HepG2 (cell line): ENCODE results near the gene GPS2. TPM values are rescaled to one million over a fixed set of nuclear protein-coding genes. Genes with fewer than 3 reads are reported as not detected.

Experiments
- ATM ChIP-seq: fragments of 450-650 bp; IDR thresholded peaks from 2 replicates; pipeline ENCODE4 v1.7.1; 2017; ENCODE audit warnings: mild to moderate bottlenecking, borderline replicate concordance
- GABPB1 ChIP-seq: IDR thresholded peaks from 2 replicates; pipeline ENCODE4 v1.6.1; 2016; ENCODE audit warnings: mild to moderate bottlenecking, missing genetic modification reagents, moderate library complexity, missing compliant biosample characterization
- MAFG ChIP-seq: sonication (generic); formaldehyde crosslinking; IDR thresholded peaks from 2 replicates; pipeline ENCODE4 v1.5.1; 2020; ENCODE audit warnings: mild to moderate bottlenecking, missing genetic modification reagents
- RAD51 ChIP-seq: fragments of 450-650 bp; IDR thresholded peaks from 2 replicates; pipeline ENCODE4 v1.6.1; 2016; ENCODE audit warnings: borderline replicate concordance
- SMARCE1 ChIP-seq: fragments of 450-650 bp; IDR thresholded peaks from 2 replicates; pipeline ENCODE4 v1.6.1; 2017; ENCODE audit warnings: borderline replicate concordance
- SOX5 ChIP-seq: IDR thresholded peaks from 2 replicates; pipeline ENCODE4 v1.6.1; 2016; ENCODE audit warnings: borderline replicate concordance
- TBX3 ChIP-seq: fragments of 450-650 bp; IDR thresholded peaks from 2 replicates; pipeline ENCODE4 v1.6.1; 2017; ENCODE audit warnings: antibody characterized with exemption, mild to moderate bottlenecking, inconsistent platforms, borderline replicate concordance
- ZNF101 ChIP-seq: sonication (generic); formaldehyde crosslinking; IDR thresholded peaks from 2 replicates; pipeline ENCODE4 v1.4.0; 2020; ENCODE audit warnings: mild to moderate bottlenecking, low read depth, missing genetic modification reagents, borderline replicate concordance
- ZNF569 ChIP-seq: sonication (generic); formaldehyde crosslinking; IDR thresholded peaks from 2 replicates; pipeline ENCODE4 v1.5.0; 2020; ENCODE audit warnings: mild to moderate bottlenecking, missing genetic modification reagents, moderate library complexity, borderline replicate concordance
- ZNF570 ChIP-seq: sonication (generic); formaldehyde crosslinking; IDR thresholded peaks from 2 replicates; pipeline ENCODE4 v1.4.0; 2020; ENCODE audit warnings: mild to moderate bottlenecking, missing genetic modification reagents, borderline replicate concordance
- ZNF773 ChIP-seq: sonication (generic); formaldehyde crosslinking; IDR thresholded peaks from 2 replicates; pipeline ENCODE4 v1.4.0; 2020; ENCODE audit warnings: missing genetic modification reagents, borderline replicate concordance
- ZNF781 ChIP-seq: sonication (generic); formaldehyde crosslinking; IDR thresholded peaks from 2 replicates; pipeline ENCODE4 v1.5.1; 2020; ENCODE audit warnings: borderline replicate concordance, mild to moderate bottlenecking, missing genetic modification reagents; ENCODE audit errors: not compliant biosample characterization
- ZNF878 ChIP-seq: sonication (generic); formaldehyde crosslinking; IDR thresholded peaks from 2 replicates; pipeline ENCODE4 v1.8.1; 2023; ENCODE audit warnings: mild to moderate bottlenecking, missing genetic modification reagents, moderate library complexity
- polyA plus RNA-seq, 8 experiments: library from polyadenylated mRNA; depleted of rRNA in 3 of 8; stranded (reverse) in 7 of 8; unstranded in 1 of 8; fragments of >200 nt; fragmentation: Illumina TruSeq in 4 of 8; extraction: Trizol in 4 of 8; gene quantifications; 2 replicates each; pipeline versions ENCODE4 v1.2.1 to v1.2.3, GENCODE V29; 2011 to 2016; ENCODE audit warnings: low read depth in 4 of 8, missing spikeins in 1 of 8, mixed read lengths in 1 of 8; ENCODE audit not compliant: insufficient read depth in 1 of 8
- total RNA-seq, 5 experiments: library from RNA; depleted of rRNA; stranded (reverse); fragments of >200 nt; fragmentation: Illumina TruSeq; extraction: Trizol; gene quantifications; 2 replicates each; pipeline ENCODE4 v1.2.3, GENCODE V29; 2016; ENCODE audit warnings: low read depth in 1 of 5
- TF ChIP-seq, protein P1 (sequence below): sonication (generic); formaldehyde crosslinking; IDR thresholded peaks from 2 replicates; pipeline ENCODE4 v1.4.0; 2020; ENCODE audit warnings: missing genetic modification reagents; ENCODE audit errors: not compliant biosample characterization
- TF ChIP-seq, protein P2 (sequence below), 2 experiments: IDR thresholded peaks; 2 replicates each; pipeline ENCODE4 v1.6.1; 2011 to 2012; ENCODE audit warnings: low read length in 2 of 2, borderline replicate concordance in 1 of 2, low read depth in 1 of 2, mild to moderate bottlenecking in 1 of 2, moderate library complexity in 1 of 2
- TF ChIP-seq, protein P3 (sequence below): sonication (generic); formaldehyde crosslinking; IDR thresholded peaks from 2 replicates; pipeline ENCODE4 v1.4.0; 2020; ENCODE audit warnings: missing genetic modification reagents, borderline replicate concordance
- TF ChIP-seq, protein P4 (sequence below): sonication (generic); formaldehyde crosslinking; IDR thresholded peaks from 2 replicates; pipeline ENCODE4 v1.9.0; 2021; ENCODE audit warnings: missing genetic modification reagents, borderline replicate concordance
- TF ChIP-seq, protein P5 (sequence below): sonication (generic); formaldehyde crosslinking; IDR thresholded peaks from 2 replicates; pipeline ENCODE4 v1.4.0; 2020; ENCODE audit warnings: missing genetic modification reagents, borderline replicate concordance

The GPS2 gene
- total and polyA plus RNA-seq, 2 of the 13 experiments (the other 11 are each of a cell fraction or from before 2014, with no cell fraction given) = 58.0 to 59.4 TPM

DNA sequence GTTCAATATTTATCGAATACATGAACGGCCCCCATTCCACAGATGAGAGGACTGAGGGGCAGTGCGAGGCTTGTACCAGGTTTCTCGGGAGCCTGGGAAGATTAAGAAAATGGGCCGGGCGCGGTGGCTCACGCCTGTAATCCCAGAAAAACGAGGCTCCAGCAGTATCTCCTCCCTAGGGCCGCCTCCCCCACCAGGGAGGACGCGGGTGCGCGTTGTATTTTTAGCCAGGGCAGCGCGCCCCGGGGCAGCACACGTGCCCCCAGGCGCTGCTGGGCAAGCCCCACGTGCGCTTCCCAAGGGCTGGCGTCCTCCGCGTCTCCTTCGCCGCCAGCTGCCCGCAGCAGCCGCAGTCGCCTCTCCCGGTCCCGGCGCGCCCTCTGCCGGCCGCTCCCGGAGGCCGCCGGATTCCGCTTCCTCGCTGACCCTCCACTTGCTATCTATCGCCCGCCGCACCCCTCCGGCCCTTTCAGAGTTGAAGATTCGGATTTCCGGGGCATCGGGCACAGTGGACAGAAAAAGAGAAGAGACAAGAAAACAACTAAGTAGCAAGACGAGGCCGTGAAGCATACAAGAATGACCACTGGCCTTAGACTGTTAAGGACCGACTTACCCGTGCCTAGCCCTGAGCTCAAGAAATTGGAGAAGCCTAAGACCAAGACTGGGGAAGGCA is 18.8 kb downstream of the GPS2 start (continued):
- no peak for TF ChIP-seq ATM
- TF ChIP-seq, protein P1, sequence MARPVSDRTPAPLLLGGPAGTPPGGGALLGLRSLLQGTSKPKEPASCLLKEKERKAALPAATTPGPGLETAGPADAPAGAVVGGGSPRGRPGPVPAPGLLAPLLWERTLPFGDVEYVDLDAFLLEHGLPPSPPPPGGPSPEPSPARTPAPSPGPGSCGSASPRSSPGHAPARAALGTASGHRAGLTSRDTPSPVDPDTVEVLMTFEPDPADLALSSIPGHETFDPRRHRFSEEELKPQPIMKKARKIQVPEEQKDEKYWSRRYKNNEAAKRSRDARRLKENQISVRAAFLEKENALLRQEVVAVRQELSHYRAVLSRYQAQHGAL (CRISPR knock-in tag) = no peak
- TF ChIP-seq MAFG (CRISPR knock-in tag) = no peak
- TF ChIP-seq, protein P2, sequence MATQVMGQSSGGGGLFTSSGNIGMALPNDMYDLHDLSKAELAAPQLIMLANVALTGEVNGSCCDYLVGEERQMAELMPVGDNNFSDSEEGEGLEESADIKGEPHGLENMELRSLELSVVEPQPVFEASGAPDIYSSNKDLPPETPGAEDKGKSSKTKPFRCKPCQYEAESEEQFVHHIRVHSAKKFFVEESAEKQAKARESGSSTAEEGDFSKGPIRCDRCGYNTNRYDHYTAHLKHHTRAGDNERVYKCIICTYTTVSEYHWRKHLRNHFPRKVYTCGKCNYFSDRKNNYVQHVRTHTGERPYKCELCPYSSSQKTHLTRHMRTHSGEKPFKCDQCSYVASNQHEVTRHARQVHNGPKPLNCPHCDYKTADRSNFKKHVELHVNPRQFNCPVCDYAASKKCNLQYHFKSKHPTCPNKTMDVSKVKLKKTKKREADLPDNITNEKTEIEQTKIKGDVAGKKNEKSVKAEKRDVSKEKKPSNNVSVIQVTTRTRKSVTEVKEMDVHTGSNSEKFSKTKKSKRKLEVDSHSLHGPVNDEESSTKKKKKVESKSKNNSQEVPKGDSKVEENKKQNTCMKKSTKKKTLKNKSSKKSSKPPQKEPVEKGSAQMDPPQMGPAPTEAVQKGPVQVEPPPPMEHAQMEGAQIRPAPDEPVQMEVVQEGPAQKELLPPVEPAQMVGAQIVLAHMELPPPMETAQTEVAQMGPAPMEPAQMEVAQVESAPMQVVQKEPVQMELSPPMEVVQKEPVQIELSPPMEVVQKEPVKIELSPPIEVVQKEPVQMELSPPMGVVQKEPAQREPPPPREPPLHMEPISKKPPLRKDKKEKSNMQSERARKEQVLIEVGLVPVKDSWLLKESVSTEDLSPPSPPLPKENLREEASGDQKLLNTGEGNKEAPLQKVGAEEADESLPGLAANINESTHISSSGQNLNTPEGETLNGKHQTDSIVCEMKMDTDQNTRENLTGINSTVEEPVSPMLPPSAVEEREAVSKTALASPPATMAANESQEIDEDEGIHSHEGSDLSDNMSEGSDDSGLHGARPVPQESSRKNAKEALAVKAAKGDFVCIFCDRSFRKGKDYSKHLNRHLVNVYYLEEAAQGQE (IDR thresholded peaks at IDR 0.05; ENCODE audit: borderline replicate concordance in 1 of 2, low read depth in 1 of 2, low read length in 2 of 2) = no peak
- no peak for TF ChIP-seq ZNF781 (CRISPR knock-in tag)
- TF ChIP-seq SOX5 (CRISPR knock-in tag) = peak; percentile 40; the same call in 1 of the 2 replicates
- TF ChIP-seq ZNF773 = no peak
- TF ChIP-seq TBX3 = no peak
- no peak for TF ChIP-seq RAD51
- TF ChIP-seq ZNF569 (CRISPR knock-in tag) = no peak
- no peak for TF ChIP-seq SMARCE1
- no peak for TF ChIP-seq ZNF878 (CRISPR knock-in tag)
- TF ChIP-seq ZNF570 (CRISPR knock-in tag) = no peak
- TF ChIP-seq, protein P3, sequence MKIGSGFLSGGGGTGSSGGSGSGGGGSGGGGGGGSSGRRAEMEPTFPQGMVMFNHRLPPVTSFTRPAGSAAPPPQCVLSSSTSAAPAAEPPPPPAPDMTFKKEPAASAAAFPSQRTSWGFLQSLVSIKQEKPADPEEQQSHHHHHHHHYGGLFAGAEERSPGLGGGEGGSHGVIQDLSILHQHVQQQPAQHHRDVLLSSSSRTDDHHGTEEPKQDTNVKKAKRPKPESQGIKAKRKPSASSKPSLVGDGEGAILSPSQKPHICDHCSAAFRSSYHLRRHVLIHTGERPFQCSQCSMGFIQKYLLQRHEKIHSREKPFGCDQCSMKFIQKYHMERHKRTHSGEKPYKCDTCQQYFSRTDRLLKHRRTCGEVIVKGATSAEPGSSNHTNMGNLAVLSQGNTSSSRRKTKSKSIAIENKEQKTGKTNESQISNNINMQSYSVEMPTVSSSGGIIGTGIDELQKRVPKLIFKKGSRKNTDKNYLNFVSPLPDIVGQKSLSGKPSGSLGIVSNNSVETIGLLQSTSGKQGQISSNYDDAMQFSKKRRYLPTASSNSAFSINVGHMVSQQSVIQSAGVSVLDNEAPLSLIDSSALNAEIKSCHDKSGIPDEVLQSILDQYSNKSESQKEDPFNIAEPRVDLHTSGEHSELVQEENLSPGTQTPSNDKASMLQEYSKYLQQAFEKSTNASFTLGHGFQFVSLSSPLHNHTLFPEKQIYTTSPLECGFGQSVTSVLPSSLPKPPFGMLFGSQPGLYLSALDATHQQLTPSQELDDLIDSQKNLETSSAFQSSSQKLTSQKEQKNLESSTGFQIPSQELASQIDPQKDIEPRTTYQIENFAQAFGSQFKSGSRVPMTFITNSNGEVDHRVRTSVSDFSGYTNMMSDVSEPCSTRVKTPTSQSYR (CRISPR knock-in tag) = no peak
- peak; percentile 74; the same call in 1 of the 2 replicates for TF ChIP-seq GABPB1
- TF ChIP-seq, protein P4, sequence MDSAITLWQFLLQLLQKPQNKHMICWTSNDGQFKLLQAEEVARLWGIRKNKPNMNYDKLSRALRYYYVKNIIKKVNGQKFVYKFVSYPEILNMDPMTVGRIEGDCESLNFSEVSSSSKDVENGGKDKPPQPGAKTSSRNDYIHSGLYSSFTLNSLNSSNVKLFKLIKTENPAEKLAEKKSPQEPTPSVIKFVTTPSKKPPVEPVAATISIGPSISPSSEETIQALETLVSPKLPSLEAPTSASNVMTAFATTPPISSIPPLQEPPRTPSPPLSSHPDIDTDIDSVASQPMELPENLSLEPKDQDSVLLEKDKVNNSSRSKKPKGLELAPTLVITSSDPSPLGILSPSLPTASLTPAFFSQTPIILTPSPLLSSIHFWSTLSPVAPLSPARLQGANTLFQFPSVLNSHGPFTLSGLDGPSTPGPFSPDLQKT = no peak
- 0 out of 2 replicates have a peak, but pooled peaks have one; percentile 17 for TF ChIP-seq ZNF101
- TF ChIP-seq, protein P5, sequence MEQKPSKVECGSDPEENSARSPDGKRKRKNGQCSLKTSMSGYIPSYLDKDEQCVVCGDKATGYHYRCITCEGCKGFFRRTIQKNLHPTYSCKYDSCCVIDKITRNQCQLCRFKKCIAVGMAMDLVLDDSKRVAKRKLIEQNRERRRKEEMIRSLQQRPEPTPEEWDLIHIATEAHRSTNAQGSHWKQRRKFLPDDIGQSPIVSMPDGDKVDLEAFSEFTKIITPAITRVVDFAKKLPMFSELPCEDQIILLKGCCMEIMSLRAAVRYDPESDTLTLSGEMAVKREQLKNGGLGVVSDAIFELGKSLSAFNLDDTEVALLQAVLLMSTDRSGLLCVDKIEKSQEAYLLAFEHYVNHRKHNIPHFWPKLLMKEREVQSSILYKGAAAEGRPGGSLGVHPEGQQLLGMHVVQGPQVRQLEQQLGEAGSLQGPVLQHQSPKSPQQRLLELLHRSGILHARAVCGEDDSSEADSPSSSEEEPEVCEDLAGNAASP (CRISPR knock-in tag) = 0 out of 2 replicates have a peak, but pooled peaks have one; percentile 15
